Measurements from ENCODE around the gene GPC1.
"Not testable (repeated sequence)": the region's sequence is repeated elsewhere in the genome, so short reads cannot be mapped to it uniquely, and the experiment has no call there.

DNA sequence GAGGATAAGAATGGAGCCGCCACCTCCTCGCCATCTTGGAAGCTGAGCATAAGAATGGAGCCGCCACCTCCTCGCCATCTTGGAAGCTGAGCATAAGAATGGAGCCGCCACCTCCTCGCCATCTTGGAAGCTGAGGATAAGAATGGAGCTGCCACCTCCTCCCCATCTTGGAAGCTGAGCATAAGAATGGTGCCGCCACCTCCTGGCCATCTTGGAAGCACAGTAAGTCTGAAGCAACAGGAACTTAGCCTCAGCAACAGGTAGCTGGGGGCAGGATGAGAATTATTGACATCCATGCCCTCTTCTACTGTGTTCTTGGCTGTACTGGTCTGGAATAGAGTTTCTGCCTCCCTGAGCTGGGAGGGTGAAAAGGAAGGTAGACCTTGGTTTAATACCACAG is 61.6 kb downstream of the GPC1 start:
- not testable (repeated sequence) for TF ChIP-seq EZH2 (IDR thresholded peaks at IDR 0.05; ENCODE audit: borderline replicate concordance); EZH2phosphoT487 (IDR thresholded peaks at IDR 0.05; ENCODE audit: low read depth, severe bottlenecking, unreplicated experiment)
- TF ChIP-seq, protein P1, sequence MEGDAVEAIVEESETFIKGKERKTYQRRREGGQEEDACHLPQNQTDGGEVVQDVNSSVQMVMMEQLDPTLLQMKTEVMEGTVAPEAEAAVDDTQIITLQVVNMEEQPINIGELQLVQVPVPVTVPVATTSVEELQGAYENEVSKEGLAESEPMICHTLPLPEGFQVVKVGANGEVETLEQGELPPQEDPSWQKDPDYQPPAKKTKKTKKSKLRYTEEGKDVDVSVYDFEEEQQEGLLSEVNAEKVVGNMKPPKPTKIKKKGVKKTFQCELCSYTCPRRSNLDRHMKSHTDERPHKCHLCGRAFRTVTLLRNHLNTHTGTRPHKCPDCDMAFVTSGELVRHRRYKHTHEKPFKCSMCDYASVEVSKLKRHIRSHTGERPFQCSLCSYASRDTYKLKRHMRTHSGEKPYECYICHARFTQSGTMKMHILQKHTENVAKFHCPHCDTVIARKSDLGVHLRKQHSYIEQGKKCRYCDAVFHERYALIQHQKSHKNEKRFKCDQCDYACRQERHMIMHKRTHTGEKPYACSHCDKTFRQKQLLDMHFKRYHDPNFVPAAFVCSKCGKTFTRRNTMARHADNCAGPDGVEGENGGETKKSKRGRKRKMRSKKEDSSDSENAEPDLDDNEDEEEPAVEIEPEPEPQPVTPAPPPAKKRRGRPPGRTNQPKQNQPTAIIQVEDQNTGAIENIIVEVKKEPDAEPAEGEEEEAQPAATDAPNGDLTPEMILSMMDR (IDR thresholded peaks at IDR 0.05; ENCODE audit: poor library complexity): not testable (repeated sequence)
